HCT116 (cell line): ENCODE measurements around the gene VPS37B. TPM values are rescaled to one million over a fixed set of nuclear protein-coding genes. Genes with fewer than 3 reads are reported as not detected.

Experiments
- ATAC-seq: fragments of 200-7000 bp; cut with Tn5 transposase; 2 replicates; pipeline ENCODE4 v1.9.1; 2020; ENCODE audit warnings: mild to moderate bottlenecking, moderate library complexity
- BruUV-seq: library from RNA; stranded (reverse); fragments of 400-500 nt; replicated peaks from 2 replicates; lab custom pipeline; 2021; lab: Mats Ljungman, UMichigan
- CTCF ChIA-PET: fragments of 300-600 bp; sonication (Branson Sonifier 250); formaldehyde crosslinking; loops from one replicate; lab custom pipeline; 2021; ENCODE audit warnings: antibody characterized with exemption; lab: Charles Lee
- POLR2A ChIA-PET: fragments of 300-600, 350-600 bp; sonication (Branson Sonifier 250); formaldehyde crosslinking; loops from one replicate; lab custom pipeline; 2021; ENCODE audit warnings: antibody characterized with exemption; lab: Charles Lee
- RAD21 ChIA-PET, 2 experiments: fragments of 300-600 bp; sonication (Branson Sonifier 250); formaldehyde crosslinking; loops; one replicate each; lab custom pipeline; 2023; ENCODE audit warnings: low total read pairs in 2 of 2; ENCODE audit not compliant: uncharacterized antibody in 2 of 2, unreplicated experiment in 2 of 2, low non-redundant PET in 1 of 2; lab: Charles Lee
- DNase-seq: peaks from one replicate; pipeline ENCODE4 v3.0.0-alpha.2; 2010; ENCODE audit warnings: low read depth, low spot score
- H2AFZ ChIP-seq: fragments of 200-600 bp; shearing (Covaris generic), sonication (generic); 2 replicates; pipeline ENCODE4 v1.6.1; 2017; ENCODE audit warnings: low read depth, mixed run types, mixed read lengths, antibody characterized with exemption, low read length; ENCODE audit not compliant: poor library complexity, severe bottlenecking
- H3K27ac ChIP-seq: 2 replicates; pipeline ENCODE4 v1.5.1; 2012; ENCODE audit warnings: low read depth, low read length
- H3K27me3 ChIP-seq: fragments of 200-600 bp; sonication (generic); 2 replicates; pipeline ENCODE4 v1.6.1; 2016; ENCODE audit warnings: mixed run types, low read length, mixed read lengths; ENCODE audit not compliant: insufficient read depth
- H3K36me3 ChIP-seq, 2 experiments: fragments of 200-500 bp in 1 of 2; fragments of 200-600 bp in 1 of 2; sonication (Bioruptor generic) in 1 of 2; sonication (generic) in 1 of 2; 2 replicates each; pipeline versions ENCODE4 v1.5.1 to v1.6.1; 2014 to 2016; ENCODE audit warnings: low read length in 2 of 2, inconsistent platforms in 1 of 2, mixed read lengths in 1 of 2, mixed run types in 1 of 2; ENCODE audit not compliant: insufficient read depth in 2 of 2, control insufficient read depth in 1 of 2
- H3K4me1 ChIP-seq, 2 experiments: fragments of 200-600 bp in 1 of 2; sonication (generic) in 1 of 2; 2 replicates each; pipeline versions ENCODE4 v1.5.1 to v1.6.1; 2012 to 2017; ENCODE audit warnings: low read length in 2 of 2, inconsistent platforms in 1 of 2, mild to moderate bottlenecking in 1 of 2, mixed read lengths in 1 of 2, mixed run types in 1 of 2, moderate library complexity in 1 of 2; ENCODE audit not compliant: insufficient read depth in 2 of 2, control insufficient read depth in 1 of 2
- H3K4me2 ChIP-seq: fragments of 200-600 bp; sonication (generic); 2 replicates; pipeline ENCODE4 v1.6.1; 2017; ENCODE audit warnings: mixed run types, low read length, mixed read lengths
- H3K4me3 ChIP-seq, 2 experiments: fragments of 200-600 bp in 1 of 2; sonication (generic) in 1 of 2; replicated peaks in 1 of 2; 2 replicates each; pipeline ENCODE4 v1.5.1; 2011 to 2016; ENCODE audit warnings: low read length in 2 of 2, control low read depth in 1 of 2, low read depth in 1 of 2, mild to moderate bottlenecking in 1 of 2, mixed read lengths in 1 of 2, mixed run types in 1 of 2
- H3K79me2 ChIP-seq: fragments of 200-600 bp; sonication (generic); 2 replicates; pipeline ENCODE4 v1.6.1; 2017; ENCODE audit warnings: mild to moderate bottlenecking, mixed run types, low read length, moderate library complexity, mixed read lengths; ENCODE audit not compliant: insufficient read depth
- H3K9ac ChIP-seq: fragments of 200-600 bp; sonication (generic); 2 replicates; pipeline ENCODE4 v1.6.1; 2016; ENCODE audit warnings: low read length, mixed read lengths
- H3K9me2 ChIP-seq: fragments of 200-600 bp; sonication (generic), shearing (Covaris generic); 2 replicates; pipeline ENCODE4 v1.6.1; 2017; ENCODE audit warnings: mixed run types, mild to moderate bottlenecking, moderate library complexity; ENCODE audit not compliant: insufficient read depth
- H3K9me3 ChIP-seq, 2 experiments: fragments of 200-500 bp in 1 of 2; fragments of 200-600 bp in 1 of 2; sonication (Bioruptor generic) in 1 of 2; sonication (generic) in 1 of 2; 2 replicates each; pipeline ENCODE4 v1.6.1; 2014 to 2017; ENCODE audit warnings: low read length in 2 of 2, mixed read lengths in 2 of 2, inconsistent platforms in 1 of 2, low read depth in 1 of 2, mild to moderate bottlenecking in 1 of 2, mixed run types in 1 of 2, moderate library complexity in 1 of 2; ENCODE audit not compliant: control insufficient read depth in 1 of 2, insufficient read depth in 1 of 2
- H4K20me1 ChIP-seq: fragments of 200-600 bp; sonication (generic), shearing (Covaris generic); 2 replicates; pipeline ENCODE4 v1.6.1; 2017; ENCODE audit warnings: mixed run types, mild to moderate bottlenecking, moderate library complexity; ENCODE audit not compliant: insufficient read depth
- ATF3 ChIP-seq: IDR thresholded peaks from 2 replicates; pipeline ENCODE4 v1.6.1; 2012
- CEBPB ChIP-seq: IDR thresholded peaks from 2 replicates; pipeline ENCODE4 v1.6.1; 2012; ENCODE audit warnings: low read depth
- EGR1 ChIP-seq: IDR thresholded peaks from 2 replicates; pipeline ENCODE4 v1.6.1; 2012; ENCODE audit warnings: low read depth
- ELF1 ChIP-seq: IDR thresholded peaks from 2 replicates; pipeline ENCODE4 v1.6.1; 2012; ENCODE audit warnings: low read depth, borderline replicate concordance
- EZH2phosphoT487 ChIP-seq: fragments of 200-600 bp; IDR thresholded peaks from 2 replicates; pipeline ENCODE4 v1.6.1; 2018; ENCODE audit warnings: antibody characterized with exemption, borderline replicate concordance
- FOSL1 ChIP-seq: IDR thresholded peaks from 2 replicates; pipeline ENCODE4 v1.6.1; 2012; ENCODE audit warnings: low read depth
- JUND ChIP-seq: IDR thresholded peaks from 2 replicates; pipeline ENCODE4 v1.6.1; 2012
- MAX ChIP-seq: IDR thresholded peaks from 2 replicates; pipeline ENCODE4 v1.6.1; 2012
- POLR2A ChIP-seq: IDR thresholded peaks from 2 replicates; pipeline ENCODE4 v1.7.0; 2011; ENCODE audit warnings: borderline replicate concordance; ENCODE audit not compliant: insufficient read depth, insufficient read length; ENCODE audit errors: extremely low read depth
- POLR2AphosphoS5 ChIP-seq: IDR thresholded peaks from 2 replicates; pipeline ENCODE4 v1.6.1; 2011; ENCODE audit warnings: mild to moderate bottlenecking, low read depth, low read length, moderate library complexity
- RAD21 ChIP-seq: IDR thresholded peaks from 2 replicates; pipeline ENCODE4 v1.6.1; 2012; ENCODE audit warnings: low read depth, mild to moderate bottlenecking
- REST ChIP-seq: IDR thresholded peaks from 2 replicates; pipeline ENCODE4 v1.6.1; 2012; ENCODE audit warnings: low read depth
- SIN3A ChIP-seq: IDR thresholded peaks from 2 replicates; pipeline ENCODE4 v1.6.1; 2012; ENCODE audit warnings: low read depth
- SRF ChIP-seq: IDR thresholded peaks from 2 replicates; pipeline ENCODE4 v1.6.1; 2012; ENCODE audit warnings: low read depth
- TCF7L2 ChIP-seq: IDR thresholded peaks from 2 replicates; pipeline ENCODE4 v1.7.0; 2011; ENCODE audit warnings: borderline replicate concordance, inconsistent platforms; ENCODE audit not compliant: insufficient read depth, insufficient read length; ENCODE audit errors: extremely low read depth
- YY1 ChIP-seq: IDR thresholded peaks from 2 replicates; pipeline ENCODE4 v1.6.1; 2011; ENCODE audit warnings: low read length, low read depth, moderate library complexity, mild to moderate bottlenecking; ENCODE audit not compliant: insufficient replicate concordance; ENCODE audit errors: extremely low read depth
- ZBTB33 ChIP-seq: IDR thresholded peaks from 2 replicates; pipeline ENCODE4 v1.6.1; 2011; ENCODE audit warnings: mild to moderate bottlenecking, low read length, moderate library complexity; ENCODE audit not compliant: insufficient replicate concordance; ENCODE audit errors: extremely low read depth
- ZFX ChIP-seq: fragments of 450-650 bp; IDR thresholded peaks from 2 replicates; pipeline ENCODE4 v1.6.1; 2017
- ZNF274 ChIP-seq: fragments of 200-500 bp; sonication (Bioruptor generic); IDR thresholded peaks from 2 replicates; pipeline ENCODE4 v1.6.1; 2014; ENCODE audit warnings: mild to moderate bottlenecking, low read depth, low read length, inconsistent platforms
- intact Hi-C: fragments of 100-400 bp; cut with micrococcal nuclease; formaldehyde crosslinking; loops from 2 replicates; pipeline ENCODE4 v1.10.0; 2022
- total RNA-seq: library from RNA; stranded (reverse); gene quantifications from one replicate; pipeline ENCODE4 v1.2.1, GENCODE V29; 2021; ENCODE audit not compliant: unreplicated experiment

VPS37B gene
- total RNA-seq, 1 experiment from 2014 or later, result 55.0 TPM

GRCh38 chr12:122903693-122904034 is 7.7 kb upstream of the VPS37B start (continued):
- TF ChIP-seq ATF3, result no peak
- TF ChIP-seq ELF1, result no peak
- no peak for TF ChIP-seq EGR1

GRCh38 chr12:122902854-122903692 is 7.1 kb upstream of the VPS37B start:
- no peaks in the 10 kb centered on the region for H4K20me1 ChIP-seq
- ChIA-PET CTCF (interaction anchor here (1.5 kb wide), 1 partner anchor 11 kb away, joined by 3 read pairs; no protein-coding TSS in a partner anchor), POLR2A (no interaction called here), RAD21 (no interaction called here)
- no peak overlapping the region for H3K9ac ChIP-seq
- ATAC-seq (no peak), DNase-seq (no peak)
- H3K9me3 ChIP-seq, result no peaks in the 10 kb centered on the region
- H3K4me2 ChIP-seq, result no peak overlapping the region
- H3K27ac ChIP-seq, result no peak overlapping the region
- H3K27me3 ChIP-seq, result no peaks in the 10 kb centered on the region
- H3K4me1 ChIP-seq, result peaks cover 0 to 12% of the 10 kb centered on the region in 2 experiments; a peak in 3 of 4 replicates
- intact Hi-C loops, result no loop called here
- H3K9me2 ChIP-seq, result no peaks in the 10 kb centered on the region
- BruUV-seq, result no TSS peak
- H3K79me2 ChIP-seq, result no peaks in the 10 kb centered on the region
- no peaks in the 10 kb centered on the region for H3K36me3 ChIP-seq
- no peak overlapping the region for H3K4me3 ChIP-seq
- no peak overlapping the region for H2AFZ ChIP-seq
- TF ChIP-seq REST, result no peak
- TF ChIP-seq ELF1, result no peak
- TF ChIP-seq EZH2phosphoT487, result no peak
- no peak for TF ChIP-seq FOSL1
- TF ChIP-seq YY1, result no peak
- no peak for TF ChIP-seq MAX
- TF ChIP-seq RAD21, result no peak
- no peak for TF ChIP-seq TCF7L2
- no peak for TF ChIP-seq SRF
- TF ChIP-seq ZBTB33, result no peak
- TF ChIP-seq POLR2A, result no peak
- no peak for TF ChIP-seq CEBPB
- TF ChIP-seq ATF3, result no peak
- no peak for TF ChIP-seq POLR2AphosphoS5
- TF ChIP-seq ZFX, result no peak
- no peak for TF ChIP-seq SIN3A
- TF ChIP-seq ZNF274, result no peak
- no peak for TF ChIP-seq JUND
- no peak for TF ChIP-seq EGR1
